Testis (tissue), 3 donors: ENCODE measurements around the gene HSPB8. TPM values are rescaled to one million over a fixed set of nuclear protein-coding genes. Genes with fewer than 3 reads are reported as not detected.

ENCODE experiments used
- DNase-seq: peaks from one replicate; pipeline ENCODE4 v3.0.0-alpha.2; 2019
- H3K27ac ChIP-seq, 2 donors: fragments of 200-600 bp; sonication (generic); one replicate each; pipeline ENCODE4 v1.5.1; 2019
- H3K27me3 ChIP-seq: fragments of 200-600 bp; sonication (generic); one replicate; pipeline ENCODE4 v1.5.1; 2019
- H3K36me3 ChIP-seq: fragments of 200-600 bp; sonication (generic); one replicate; pipeline ENCODE4 v1.5.1; 2017; ENCODE audit warnings: low read depth; ENCODE audit errors: missing control alignments
- H3K4me1 ChIP-seq: fragments of 200-600 bp; sonication (generic); one replicate; pipeline ENCODE4 v1.5.1; 2019
- H3K4me3 ChIP-seq, 2 donors: fragments of 200-600 bp; sonication (generic); one replicate each; pipeline ENCODE4 v1.5.1; 2017 to 2019
- H3K9me3 ChIP-seq: fragments of 200-600 bp; sonication (generic); one replicate; pipeline ENCODE4 v1.5.1; 2017
- CTCF ChIP-seq, 3 experiments: fragments of 450-650 bp in 2 of 3; fragments of 200-600 bp in 1 of 3; sonication (generic) in 1 of 3; IDR thresholded peaks; one replicate each; pipeline ENCODE4 v1.5.1; 2016 to 2019; ENCODE audit warnings: antibody characterized with exemption in 3 of 3, mild to moderate bottlenecking in 2 of 3, moderate library complexity in 1 of 3
- POLR2A ChIP-seq: fragments of 450-650 bp; IDR thresholded peaks from one replicate; pipeline ENCODE4 v1.6.1; 2017; ENCODE audit warnings: antibody characterized with exemption, mild to moderate bottlenecking, moderate library complexity
- WGBS, 2 donors: methylation state at CpG; one replicate each; pipeline ENCODE4 v1.1.5; 2018; 5-methylcytosine and 5-hydroxymethylcytosine counted together
- intact Hi-C: fragments of 100-400 bp; cut with DNase I; formaldehyde crosslinking; loops from one replicate; pipeline ENCODE4 v1.15.1; 2023; ENCODE audit warnings: low total_unique reads
- polyA plus RNA-seq: library from polyadenylated mRNA; stranded (reverse); fragments of 350-450 nt; fragmentation: Illumina TruSeq; extraction: RNeasy Lipid Tissue Mini Kit (QIAGEN cat#74804); gene quantifications from one replicate; pipeline ENCODE4 v1.2.3, GENCODE V29; 2014; ENCODE audit warnings: low read depth, low replicate concordance; ENCODE audit not compliant: insufficient read depth
- total RNA-seq, 2 donors: library from RNA; depleted of rRNA; stranded (reverse); fragments of >200 nt; gene quantifications; one replicate each; pipeline ENCODE4 v1.2.3, GENCODE V29; 2016

The HSPB8 gene
- total and polyA plus RNA-seq, 3 donors from 2014 or later, result 29.7 to 45.8 (median 36.2) TPM

DNA sequence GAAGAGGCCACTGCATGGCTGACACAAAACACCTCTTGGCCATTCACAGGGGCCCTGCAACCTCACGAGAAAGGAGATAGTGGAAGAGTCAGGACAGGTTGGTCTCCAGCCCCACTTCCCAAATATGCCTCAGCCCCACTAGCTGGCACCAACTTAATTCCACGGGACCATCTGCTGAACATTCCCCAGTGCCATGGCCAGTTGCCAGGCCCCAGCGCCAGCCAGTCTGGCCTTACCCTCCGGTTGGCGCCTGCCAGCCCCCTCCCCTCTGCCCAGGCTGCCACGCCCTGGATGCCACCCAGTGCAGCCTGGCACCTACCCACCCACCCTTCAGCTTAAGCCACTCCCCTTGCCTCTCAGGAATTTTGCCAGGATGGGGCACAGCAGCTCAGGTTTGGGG, 21.2 kb upstream of the HSPB8 start:
- Histone ChIP-seq H3K4me3 (no peak overlapping the region), H3K9me3 (no peaks in the 10 kb centered on the region), H3K27me3 (no peaks in the 10 kb centered on the region), H3K27ac (no peak overlapping the region), H3K4me1 (no peaks in the 10 kb centered on the region), H3K36me3 (no peaks in the 10 kb centered on the region)
- DNase-seq, result no peak
- WGBS, 2 donors, result 82 to 96% methylated on average over 4 to 6 of the region's 6 CpGs
- intact Hi-C loops, result no loop called here
- TF ChIP-seq POLR2A (no peak), CTCF (IDR thresholded peaks at IDR 0.05) (no peak)

DNA sequence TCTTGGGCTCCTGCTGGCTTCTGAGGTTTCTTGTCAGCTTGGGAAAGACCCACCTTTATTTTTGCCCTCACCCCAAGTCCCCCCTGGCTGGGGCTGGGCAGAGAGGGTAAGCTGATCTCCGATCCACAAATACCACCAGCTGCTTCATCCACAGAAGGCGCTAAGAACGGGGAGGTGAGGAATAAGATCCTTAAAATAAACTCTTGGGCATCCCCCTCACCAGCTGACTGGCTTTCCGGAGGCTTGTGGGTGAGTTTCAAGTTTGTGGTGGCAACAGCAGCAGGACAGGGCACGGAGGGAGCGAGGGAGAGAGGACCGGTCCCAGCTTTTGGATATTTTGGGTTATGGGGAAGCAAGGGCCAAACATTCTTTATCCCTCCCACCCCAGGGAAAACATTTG, 20.8 kb upstream of the HSPB8 start:
- no peak overlapping the region for H3K4me3 ChIP-seq
- H3K4me1 ChIP-seq, result no peaks in the 10 kb centered on the region
- no peaks in the 10 kb centered on the region for H3K36me3 ChIP-seq
- H3K27me3 ChIP-seq, result no peaks in the 10 kb centered on the region
- DNase-seq, result no peak
- 84 to 89% methylated on average over 7 of the region's 7 CpGs for WGBS, 2 donors
- intact Hi-C loops, result no loop called here
- no peak overlapping the region for H3K27ac ChIP-seq
- H3K9me3 ChIP-seq, result no peaks in the 10 kb centered on the region
- TF ChIP-seq POLR2A (no peak), CTCF (IDR thresholded peaks at IDR 0.05) (no peak)

DNA sequence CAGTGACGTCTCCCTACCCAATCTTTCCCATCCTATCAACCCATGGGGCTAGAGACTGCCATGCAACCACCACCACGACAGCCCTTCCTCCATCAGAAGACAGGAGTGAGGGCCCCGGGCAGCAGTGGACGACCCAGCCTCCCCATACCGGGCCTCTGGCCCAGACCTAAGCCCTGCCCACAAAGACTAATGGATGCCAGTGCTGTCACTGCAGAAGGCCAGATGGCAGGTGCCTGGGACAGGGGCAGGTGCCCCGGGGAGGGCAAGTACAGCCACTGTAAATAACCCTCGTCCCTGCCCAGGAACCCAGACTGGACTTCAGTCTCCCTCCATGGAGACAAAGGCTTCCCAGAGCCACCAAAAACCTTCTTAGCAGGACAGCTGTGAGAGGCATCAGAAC, 20.3 kb upstream of the HSPB8 start:
- Histone ChIP-seq H3K36me3 (no peaks in the 10 kb centered on the region), H3K27ac (no peak overlapping the region), H3K9me3 (no peaks in the 10 kb centered on the region), H3K27me3 (no peaks in the 10 kb centered on the region), H3K4me1 (no peaks in the 10 kb centered on the region), H3K4me3 (no peak overlapping the region)
- TF ChIP-seq POLR2A (no peak), CTCF (IDR thresholded peaks at IDR 0.05) (no peak)
- no peak for DNase-seq
- intact Hi-C loops, result no loop called here
- 77 to 80% methylated on average over 6 to 7 of the region's 7 CpGs for WGBS, 2 donors

- H3K9me3 ChIP-seq, result no peaks in the 10 kb centered on the region
- 67 to 69% methylated on average over 2 of the region's 2 CpGs for WGBS, 2 donors
- DNase-seq, result no peak
- intact Hi-C loops, result no loop called here
- H3K36me3 ChIP-seq, result no peaks in the 10 kb centered on the region
- H3K27ac ChIP-seq, result no peak overlapping the region
- H3K4me3 ChIP-seq, result no peak overlapping the region
- H3K27me3 ChIP-seq, result no peaks in the 10 kb centered on the region
- no peaks in the 10 kb centered on the region for H3K4me1 ChIP-seq
- TF ChIP-seq POLR2A, result no peak
- no peak for TF ChIP-seq CTCF (IDR thresholded peaks at IDR 0.05)
Observed at GRCh38 chr12:119159844-119160243, 18.9 kb upstream of the HSPB8 start.

DNA sequence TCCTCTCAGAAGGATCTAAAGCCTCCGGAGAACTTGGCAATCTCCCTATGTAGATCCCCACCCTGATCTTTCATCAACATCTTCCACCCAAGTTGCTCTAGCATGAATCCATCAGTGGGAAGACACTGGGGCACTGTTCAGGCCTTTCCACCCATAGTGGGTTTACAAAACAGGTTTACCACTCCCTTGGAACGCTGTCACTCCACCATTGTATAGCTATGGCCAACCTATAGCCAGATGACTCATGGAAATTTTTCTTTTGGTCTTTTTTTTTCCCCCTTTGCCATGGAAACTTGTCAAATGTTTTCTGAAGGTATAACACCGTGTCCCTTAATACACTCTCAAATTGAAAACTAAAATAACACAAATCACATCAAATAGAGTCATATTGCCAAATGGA, 10.8 kb upstream of the HSPB8 start:
- no peak overlapping the region for H3K4me3 ChIP-seq
- no peaks in the 10 kb centered on the region for H3K36me3 ChIP-seq
- H3K4me1 ChIP-seq, result no peaks in the 10 kb centered on the region
- TF ChIP-seq CTCF (IDR thresholded peaks at IDR 0.05), result no peak
- no peak for TF ChIP-seq POLR2A
- 82 to 84% methylated on average over 3 of the region's 3 CpGs for WGBS, 2 donors
- intact Hi-C loops, result no loop called here
- no peak overlapping the region for H3K27ac ChIP-seq
- H3K9me3 ChIP-seq, result no peaks in the 10 kb centered on the region
- no peaks in the 10 kb centered on the region for H3K27me3 ChIP-seq
- DNase-seq, result no peak
